GM12878 (cell line): ENCODE measurements around the gene CD69. TPM values are rescaled to one million over a fixed set of nuclear protein-coding genes. Genes with fewer than 3 reads are reported as not detected.

Experiments
- ATAC-seq: fragments of 200-7000 bp; cut with Tn5 transposase; 3 replicates; pipeline ENCODE4 v1.9.1; 2020; ENCODE audit warnings: mild to moderate bottlenecking, moderate library complexity
- BruUV-seq: library from RNA; stranded (reverse); fragments of 400-500 nt; replicated peaks from 2 replicates; lab custom pipeline; 2021; lab: Mats Ljungman, UMichigan
- CTCF ChIA-PET: fragments of 300-600 bp; sonication (Branson Sonifier 250); formaldehyde crosslinking; extraction: SDS; loops from one replicate; lab custom pipeline; 2021; ENCODE audit warnings: inconsistent platforms; lab: Yijun Ruan, JAX
- POLR2A ChIA-PET: fragments of 350-600 bp; formaldehyde crosslinking; extraction: SDS; loops from one replicate; lab custom pipeline; 2021; ENCODE audit warnings: inconsistent platforms; lab: Charles Lee
- RAD21 ChIA-PET: fragments of 300-600 bp; sonication (Branson Sonifier 250); formaldehyde crosslinking; loops from one replicate; lab custom pipeline; 2023; ENCODE audit warnings: antibody characterized with exemption; ENCODE audit not compliant: unreplicated experiment; lab: Charles Lee
- SMC1A ChIA-PET: fragments of 300-600 bp; sonication (Branson Sonifier 250); formaldehyde crosslinking; loops from one replicate; lab custom pipeline; 2023; ENCODE audit not compliant: unreplicated experiment, uncharacterized antibody; lab: Charles Lee
- DNase-seq: peaks from one replicate; pipeline ENCODE4 v3.0.0-alpha.2; 2011; ENCODE audit warnings: low read depth, low spot score
- FAIRE-seq: peaks from 3 replicates; lab custom pipeline; 2011; peaks lifted over from hg19 to GRCh38; lab: Jason Lieb, UNC
- H2AFZ ChIP-seq: 2 replicates; pipeline ENCODE4 v1.6.0; 2011; ENCODE audit warnings: low read depth, low read length, control low read depth; ENCODE audit not compliant: control insufficient read depth
- H3K27ac ChIP-seq: 2 replicates; pipeline ENCODE4 v1.5.1; 2011; ENCODE audit warnings: control low read depth; ENCODE audit not compliant: control insufficient read depth, insufficient read depth
- H3K27me3 ChIP-seq, 2 experiments: replicated peaks in 1 of 2; 2 replicates each; pipeline versions ENCODE4 v1.6.0 to v1.6.1; 2011; ENCODE audit warnings: low read length in 1 of 2; ENCODE audit not compliant: control insufficient read depth in 2 of 2, insufficient read depth in 2 of 2
- H3K36me3 ChIP-seq, 2 experiments: 2 replicates each; pipeline ENCODE4 v1.5.1; 2011; ENCODE audit warnings: low read length in 1 of 2; ENCODE audit not compliant: control insufficient read depth in 2 of 2, insufficient read depth in 2 of 2
- H3K4me1 ChIP-seq: 2 replicates; pipeline ENCODE4 v1.6.1; 2011; ENCODE audit warnings: mild to moderate bottlenecking, low read length, moderate library complexity, mixed read lengths; ENCODE audit not compliant: control insufficient read depth, insufficient read depth
- H3K4me2 ChIP-seq: 2 replicates; pipeline ENCODE4 v1.6.0; 2011; ENCODE audit warnings: control low read depth; ENCODE audit not compliant: control insufficient read depth, insufficient read depth
- H3K4me3 ChIP-seq: fragments of 200-600 bp; sonication (generic); 2 replicates; pipeline ENCODE4 v1.5.1; 2016
- H3K79me2 ChIP-seq: 2 replicates; pipeline ENCODE4 v1.6.0; 2011; ENCODE audit warnings: low read length; ENCODE audit not compliant: control insufficient read depth, insufficient read depth
- H3K9ac ChIP-seq: 2 replicates; pipeline ENCODE4 v1.8.0; 2011; ENCODE audit warnings: low read length, control low read depth, mixed read lengths; ENCODE audit not compliant: control insufficient read depth, insufficient read depth
- H3K9me3 ChIP-seq: replicated peaks from 3 replicates; pipeline ENCODE4 v1.5.1; 2011; ENCODE audit warnings: mild to moderate bottlenecking, low read length; ENCODE audit not compliant: control insufficient read depth, insufficient read depth
- H4K20me1 ChIP-seq: 2 replicates; pipeline ENCODE4 v1.6.0; 2011; ENCODE audit not compliant: control insufficient read depth, insufficient read depth
- CBFB ChIP-seq: IDR thresholded peaks from 2 replicates; pipeline ENCODE4 v1.6.1; 2016; ENCODE audit warnings: antibody characterized with exemption, low read depth
- HDAC2 ChIP-seq: fragments of 200-600 bp; sonication (generic); IDR thresholded peaks from 2 replicates; pipeline ENCODE4 v1.6.1; 2017
- KLF5 ChIP-seq: fragments of 450-650 bp; IDR thresholded peaks from 2 replicates; pipeline ENCODE4 v1.6.1; 2014; ENCODE audit warnings: mild to moderate bottlenecking; ENCODE audit not compliant: partially characterized antibody
- POLR2AphosphoS2 ChIP-seq: IDR thresholded peaks from 2 replicates; pipeline ENCODE4 v1.6.1; 2011; ENCODE audit warnings: low read depth, mild to moderate bottlenecking, low read length, improper control_type of control experiment, moderate library complexity
- RAD21 ChIP-seq: IDR thresholded peaks from 2 replicates; pipeline ENCODE4 v1.6.1; 2011; ENCODE audit warnings: mild to moderate bottlenecking, low read depth, low read length, moderate library complexity; ENCODE audit not compliant: insufficient read depth
- RB1 ChIP-seq: fragments of 450-650 bp; formaldehyde crosslinking; IDR thresholded peaks from 2 replicates; pipeline ENCODE4 v1.6.1; 2017; ENCODE audit warnings: mild to moderate bottlenecking, borderline replicate concordance
- TCF12 ChIP-seq: IDR thresholded peaks from 2 replicates; pipeline ENCODE4 v1.6.1; 2011; ENCODE audit warnings: low read depth, mild to moderate bottlenecking, low read length
- ZNF384 ChIP-seq: IDR thresholded peaks from 2 replicates; pipeline ENCODE4 v1.6.1; 2012; ENCODE audit warnings: low read depth, mild to moderate bottlenecking, low read length, improper control_type of control experiment, borderline replicate concordance
- WGBS: methylation state at CpG from one replicate; pipeline ENCODE4 v1.1.6; 2016; ENCODE audit warnings: low lambda C conversion rate; ENCODE audit not compliant: insufficient replicate concordance, insufficient coverage; ENCODE audit errors: missing lambda C conversion rate; 5-methylcytosine and 5-hydroxymethylcytosine counted together
- in situ Hi-C: fragments of 300-500 bp; cut with MboI; formaldehyde crosslinking; loops from 9 replicates; pipeline ENCODE4 v1.14.3; 2018; ENCODE audit warnings: mixed read lengths
- intact Hi-C: fragments of 100-400 bp; cut with micrococcal nuclease; formaldehyde crosslinking; loops from one replicate; pipeline ENCODE4 v1.14.2; 2022; ENCODE audit not compliant: unreplicated experiment
- polyA plus RNA-seq, 11 experiments: library from polyadenylated mRNA; depleted of rRNA in 4 of 11; unstranded in 6 of 11; stranded (reverse) in 5 of 11; fragments of >200 nt; fragmentation: Nextera tagmentation in 4 of 11; fragmentation: Illumina TruSeq in 1 of 11; extraction: Ambion mirVana in 4 of 11; extraction: Trizol in 1 of 11; gene quantifications; 1 replicate in 1 of 11; 2 replicates in 10 of 11; pipeline versions ENCODE4 v1.2.1 to v1.2.3, GENCODE V29; 2011 to 2016; ENCODE audit warnings: inconsistent platforms in 2 of 11, missing spikeins in 2 of 11, low read depth in 1 of 11
- total RNA-seq, 4 experiments: library from RNA; depleted of rRNA in 3 of 4; stranded (reverse); fragments of >200 nt in 3 of 4; fragmentation: Illumina TruSeq in 1 of 4; extraction: Trizol in 1 of 4; gene quantifications; 2 replicates each; pipeline versions ENCODE4 v1.2.1 to v1.2.3, GENCODE V29; 2013 to 2021
- TF ChIP-seq, protein P1 (sequence below): fragments of 450-650 bp; IDR thresholded peaks from 2 replicates; pipeline ENCODE4 v1.6.1; 2017; ENCODE audit warnings: mild to moderate bottlenecking, low read depth, inconsistent platforms; ENCODE audit not compliant: poor library complexity, severe bottlenecking
- TF ChIP-seq, protein P2 (sequence below): fragments of 450-650 bp; IDR thresholded peaks from 2 replicates; pipeline ENCODE4 v1.6.1; 2018; ENCODE audit warnings: borderline replicate concordance, mild to moderate bottlenecking; ENCODE audit not compliant: partially characterized antibody
- TF ChIP-seq, protein P3 (sequence below): IDR thresholded peaks from 2 replicates; pipeline ENCODE4 v1.6.1; 2012; ENCODE audit warnings: low read depth, low read length, improper control_type of control experiment

CD69 gene
- total and polyA plus RNA-seq, 10 of the 15 experiments (the other 5 are each of a cell fraction or from before 2014, with no cell fraction given) = 7.3 to 156 (median 15.0) TPM

DNA sequence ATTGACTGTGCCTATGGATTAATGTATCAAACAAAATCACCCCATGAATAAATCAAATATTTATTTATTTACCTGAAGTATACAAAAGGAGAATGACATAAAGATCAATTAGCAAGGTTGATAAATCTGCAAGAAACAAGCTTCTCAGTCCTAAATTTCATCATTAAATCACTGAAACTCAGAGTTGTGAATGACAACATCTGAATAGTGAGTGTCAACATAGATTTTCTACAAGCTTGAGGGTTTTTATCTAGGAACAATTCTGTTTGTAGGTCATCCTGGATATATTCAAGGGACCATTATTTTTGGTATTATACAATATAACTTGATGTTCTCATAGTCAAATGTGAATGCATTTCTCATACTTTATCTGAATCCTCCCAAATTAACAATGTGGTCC, 49.2 kb upstream of the CD69 start:
- ChIA-PET SMC1A (interaction anchor here (1.0 to 6.5 kb wide), 4 partner anchors 12 to 117 kb away, joined by 3 to 34 read pairs (median 4); no protein-coding TSS in a partner anchor), CTCF (interaction anchor here (1.3 to 7.8 kb wide), 3 partner anchors 60 to 116 kb away, joined by 4 to 67 read pairs (median 20); no protein-coding TSS in a partner anchor), RAD21 (interaction anchor here (1.0 to 3.4 kb wide), 3 partner anchors 11 to 67 kb away, joined by 3 to 15 read pairs (median 4); no protein-coding TSS in a partner anchor), POLR2A (no interaction called here)
- no peak overlapping the region for H3K4me3 ChIP-seq
- ATAC-seq = no peak
- H3K9me3 ChIP-seq = no peaks in the 10 kb centered on the region
- DNase-seq = no peak
- H2AFZ ChIP-seq = no peak overlapping the region
- intact Hi-C loops = loop anchor here (10.0 kb wide), 1 partner anchor 205 kb away; the partner anchor contains the start of gene CLEC12B
- H4K20me1 ChIP-seq = no peaks in the 10 kb centered on the region
- no peaks in the 10 kb centered on the region for H3K36me3 ChIP-seq
- in situ Hi-C loops = no loop called here
- H3K9ac ChIP-seq = no peak overlapping the region
- H3K27me3 ChIP-seq = no peaks in the 10 kb centered on the region; a peak in 2 of 4 replicates
- BruUV-seq = no TSS peak
- no peaks in the 10 kb centered on the region for H3K4me1 ChIP-seq
- TF ChIP-seq POLR2AphosphoS2 (no peak), CBFB (no peak)
- no peak for FAIRE-seq
- H3K4me2 ChIP-seq = no peak overlapping the region
- H3K27ac ChIP-seq = no peak overlapping the region
- H3K79me2 ChIP-seq = no peaks in the 10 kb centered on the region

DNA sequence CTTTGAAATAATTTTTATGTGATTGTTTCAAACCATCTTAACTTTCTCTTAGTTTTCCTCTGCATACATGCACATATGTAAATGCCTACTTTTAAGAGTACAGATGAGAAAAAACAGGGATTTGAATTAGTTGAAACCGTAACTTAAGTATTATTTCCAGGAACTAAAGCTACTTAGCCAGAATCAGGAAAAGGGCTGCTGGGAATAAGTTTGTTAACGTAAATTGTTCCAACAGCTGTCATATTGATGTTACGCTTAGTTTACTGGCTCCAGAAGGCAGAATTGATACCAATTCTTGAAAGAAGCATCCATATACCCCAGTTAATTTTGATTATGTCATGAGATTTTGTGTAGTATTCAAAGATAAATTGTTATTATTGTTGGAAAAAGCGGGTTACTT, 48.6 kb upstream of the CD69 start:
- WGBS = 53% methylated on average over 4 of the region's 4 CpGs
- Histone ChIP-seq H3K36me3 (no peaks in the 10 kb centered on the region), H3K27me3 (no peaks in the 10 kb centered on the region; a peak in 2 of 4 replicates), H3K9me3 (no peaks in the 10 kb centered on the region), H3K4me1 (no peaks in the 10 kb centered on the region), H2AFZ (no peak overlapping the region), H3K9ac (no peak overlapping the region), H3K4me3 (no peak overlapping the region), H3K4me2 (no peak overlapping the region), H3K27ac (no peak overlapping the region), H4K20me1 (no peaks in the 10 kb centered on the region), H3K79me2 (no peaks in the 10 kb centered on the region)
- FAIRE-seq = no peak
- ChIA-PET SMC1A (interaction anchor here (1.0 to 6.5 kb wide), 6 partner anchors 11 to 117 kb away, joined by 3 to 34 read pairs (median 4); no protein-coding TSS in a partner anchor), CTCF (interaction anchor here (1.3 to 7.8 kb wide), 5 partner anchors 11 to 117 kb away, joined by 3 to 67 read pairs (median 17); no protein-coding TSS in a partner anchor), POLR2A (no interaction called here), RAD21 (interaction anchor here (0.7 to 3.4 kb wide), 3 partner anchors 11 to 67 kb away, joined by 3 to 15 read pairs (median 3); no protein-coding TSS in a partner anchor)
- ATAC-seq = no peak
- in situ Hi-C loops = no loop called here
- DNase-seq = no peak
- no TSS peak for BruUV-seq
- intact Hi-C loops = no loop called here
- TF ChIP-seq ZNF384 (no peak), HDAC2 (no peak), TCF12 (no peak), RAD21 (no peak), KLF5 (no peak), RB1 (no peak)
- TF ChIP-seq, protein P1, sequence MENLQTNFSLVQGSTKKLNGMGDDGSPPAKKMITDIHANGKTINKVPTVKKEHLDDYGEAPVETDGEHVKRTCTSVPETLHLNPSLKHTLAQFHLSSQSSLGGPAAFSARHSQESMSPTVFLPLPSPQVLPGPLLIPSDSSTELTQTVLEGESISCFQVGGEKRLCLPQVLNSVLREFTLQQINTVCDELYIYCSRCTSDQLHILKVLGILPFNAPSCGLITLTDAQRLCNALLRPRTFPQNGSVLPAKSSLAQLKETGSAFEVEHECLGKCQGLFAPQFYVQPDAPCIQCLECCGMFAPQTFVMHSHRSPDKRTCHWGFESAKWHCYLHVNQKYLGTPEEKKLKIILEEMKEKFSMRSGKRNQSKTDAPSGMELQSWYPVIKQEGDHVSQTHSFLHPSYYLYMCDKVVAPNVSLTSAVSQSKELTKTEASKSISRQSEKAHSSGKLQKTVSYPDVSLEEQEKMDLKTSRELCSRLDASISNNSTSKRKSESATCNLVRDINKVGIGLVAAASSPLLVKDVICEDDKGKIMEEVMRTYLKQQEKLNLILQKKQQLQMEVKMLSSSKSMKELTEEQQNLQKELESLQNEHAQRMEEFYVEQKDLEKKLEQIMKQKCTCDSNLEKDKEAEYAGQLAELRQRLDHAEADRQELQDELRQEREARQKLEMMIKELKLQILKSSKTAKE = no peak
- TF ChIP-seq, protein P2, sequence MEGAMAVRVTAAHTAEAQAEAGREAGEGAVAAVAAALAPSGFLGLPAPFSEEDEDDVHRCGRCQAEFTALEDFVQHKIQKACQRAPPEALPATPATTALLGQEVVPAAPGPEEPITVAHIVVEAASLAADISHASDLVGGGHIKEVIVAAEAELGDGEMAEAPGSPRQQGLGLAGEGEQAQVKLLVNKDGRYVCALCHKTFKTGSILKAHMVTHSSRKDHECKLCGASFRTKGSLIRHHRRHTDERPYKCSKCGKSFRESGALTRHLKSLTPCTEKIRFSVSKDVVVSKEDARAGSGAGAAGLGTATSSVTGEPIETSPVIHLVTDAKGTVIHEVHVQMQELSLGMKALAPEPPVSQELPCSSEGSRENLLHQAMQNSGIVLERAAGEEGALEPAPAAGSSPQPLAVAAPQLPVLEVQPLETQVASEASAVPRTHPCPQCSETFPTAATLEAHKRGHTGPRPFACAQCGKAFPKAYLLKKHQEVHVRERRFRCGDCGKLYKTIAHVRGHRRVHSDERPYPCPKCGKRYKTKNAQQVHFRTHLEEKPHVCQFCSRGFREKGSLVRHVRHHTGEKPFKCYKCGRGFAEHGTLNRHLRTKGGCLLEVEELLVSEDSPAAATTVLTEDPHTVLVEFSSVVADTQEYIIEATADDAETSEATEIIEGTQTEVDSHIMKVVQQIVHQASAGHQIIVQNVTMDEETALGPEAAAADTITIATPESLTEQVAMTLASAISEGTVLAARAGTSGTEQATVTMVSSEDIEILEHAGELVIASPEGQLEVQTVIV = no peak
- TF ChIP-seq, protein P3, sequence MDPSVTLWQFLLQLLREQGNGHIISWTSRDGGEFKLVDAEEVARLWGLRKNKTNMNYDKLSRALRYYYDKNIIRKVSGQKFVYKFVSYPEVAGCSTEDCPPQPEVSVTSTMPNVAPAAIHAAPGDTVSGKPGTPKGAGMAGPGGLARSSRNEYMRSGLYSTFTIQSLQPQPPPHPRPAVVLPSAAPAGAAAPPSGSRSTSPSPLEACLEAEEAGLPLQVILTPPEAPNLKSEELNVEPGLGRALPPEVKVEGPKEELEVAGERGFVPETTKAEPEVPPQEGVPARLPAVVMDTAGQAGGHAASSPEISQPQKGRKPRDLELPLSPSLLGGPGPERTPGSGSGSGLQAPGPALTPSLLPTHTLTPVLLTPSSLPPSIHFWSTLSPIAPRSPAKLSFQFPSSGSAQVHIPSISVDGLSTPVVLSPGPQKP = no peak
